GM21367 (cell line): Measurements from ENCODE around the gene CHAT.

Experiments
- ATAC-seq: cut with Tn5 transposase; IDR thresholded peaks from one replicate; pipeline ENCODE4 v1.9.1; 2021; ENCODE audit not compliant: unreplicated experiment

CHAT gene

GRCh38 chr10:49596836-49597235, 17.0 kb upstream of the CHAT start:
- ATAC-seq: no peak

GRCh38 chr10:49597426-49598163, 16.2 kb upstream of the CHAT start:
- no peak for ATAC-seq

- no peak for ATAC-seq
These were observed 15.5 kb upstream of the CHAT start for GRCh38 chr10:49598164-49598856.

DNA sequence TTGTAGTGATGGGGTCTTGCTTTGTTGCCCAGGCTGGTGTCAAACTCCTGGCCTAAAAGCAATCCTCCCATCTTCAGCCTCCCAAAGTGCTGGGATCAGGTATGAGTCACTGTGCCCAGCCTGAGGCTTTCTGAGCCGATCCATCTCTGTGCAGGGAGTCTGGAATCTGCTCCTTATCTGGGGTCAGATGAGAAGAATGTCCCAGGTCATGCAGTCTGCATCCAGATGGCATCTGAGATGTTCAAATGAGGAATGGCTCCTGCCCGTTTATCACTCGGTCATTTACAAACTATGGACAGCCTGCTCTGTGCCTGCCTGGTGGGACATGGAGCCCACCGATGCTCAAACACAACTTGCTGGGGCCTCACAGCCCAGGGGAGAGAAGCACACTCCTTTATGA, 14.9 kb upstream of the CHAT start:
- no peak for ATAC-seq

GRCh38 chr10:49599546-49599945, 14.3 kb upstream of the CHAT start:
- ATAC-seq: no peak

DNA sequence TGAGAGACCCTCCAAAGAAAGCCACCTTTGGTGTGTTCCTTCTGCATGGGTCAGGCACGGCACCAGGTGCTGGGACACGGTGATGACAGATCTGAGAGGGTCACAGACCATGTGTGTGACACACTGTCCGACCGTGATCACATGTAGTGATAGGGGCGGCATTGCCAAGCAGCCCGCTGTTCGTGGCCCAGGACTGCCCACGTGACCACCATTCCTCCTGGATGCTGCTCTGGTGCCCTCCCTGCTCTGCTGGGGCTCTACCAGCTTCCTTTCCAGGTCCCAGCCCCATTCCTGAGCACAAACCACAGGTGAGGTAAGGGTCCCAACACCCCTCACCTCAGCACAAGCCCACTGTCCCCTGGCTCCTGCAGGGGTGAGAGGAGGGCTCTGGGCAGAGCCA, 13.8 kb upstream of the CHAT start:
- no peak for ATAC-seq

- ATAC-seq: no peak
These were observed 12.9 kb upstream of the CHAT start for GRCh38 chr10:49600781-49601400.

GRCh38 chr10:49601857-49602256, 12.0 kb upstream of the CHAT start:
- no peak for ATAC-seq

- no peak for ATAC-seq
These were observed 11.3 kb upstream of the CHAT start for GRCh38 chr10:49602380-49603023.

GRCh38 chr10:49605216-49605938, 8.5 kb upstream of the CHAT start:
- ATAC-seq: no peak

GRCh38 chr10:49605939-49606509, 7.8 kb upstream of the CHAT start:
- ATAC-seq: no peak

DNA sequence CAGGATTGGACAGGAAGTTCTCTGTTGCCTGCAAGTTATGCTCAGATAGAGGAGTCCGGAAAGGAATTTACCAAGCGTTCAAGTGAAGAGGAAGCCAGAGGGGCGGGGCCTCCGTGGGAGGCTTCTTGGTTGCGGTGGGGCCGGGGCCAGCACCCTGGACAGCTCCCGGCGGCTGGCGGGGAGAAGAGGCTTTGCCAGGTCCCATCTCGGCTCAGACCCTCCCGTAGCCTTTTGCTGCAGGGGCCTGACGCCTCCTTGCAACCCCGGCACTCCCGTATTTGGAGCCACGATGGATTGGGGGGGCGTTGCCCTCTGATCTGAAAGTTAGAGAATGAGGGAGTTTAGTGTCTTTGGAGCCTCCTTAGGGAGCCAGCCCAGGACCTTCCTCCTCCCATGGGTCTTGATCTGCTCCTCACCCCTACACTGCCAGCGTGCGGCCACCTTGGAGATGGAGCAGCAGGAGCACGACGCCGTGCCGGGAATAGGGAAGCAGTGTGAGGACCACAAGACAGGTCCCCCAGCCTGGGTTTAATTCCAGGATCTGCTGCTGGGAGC, 6.8 kb upstream of the CHAT start:
- ATAC-seq: peak; percentile 80

- no peak for ATAC-seq
These were observed 5.5 kb upstream of the CHAT start for GRCh38 chr10:49608166-49609005.

GRCh38 chr10:49609006-49609282, 4.9 kb upstream of the CHAT start:
- no peak for ATAC-seq

GRCh38 chr10:49609283-49610113, 4.3 kb upstream of the CHAT start:
- ATAC-seq: no peak

DNA sequence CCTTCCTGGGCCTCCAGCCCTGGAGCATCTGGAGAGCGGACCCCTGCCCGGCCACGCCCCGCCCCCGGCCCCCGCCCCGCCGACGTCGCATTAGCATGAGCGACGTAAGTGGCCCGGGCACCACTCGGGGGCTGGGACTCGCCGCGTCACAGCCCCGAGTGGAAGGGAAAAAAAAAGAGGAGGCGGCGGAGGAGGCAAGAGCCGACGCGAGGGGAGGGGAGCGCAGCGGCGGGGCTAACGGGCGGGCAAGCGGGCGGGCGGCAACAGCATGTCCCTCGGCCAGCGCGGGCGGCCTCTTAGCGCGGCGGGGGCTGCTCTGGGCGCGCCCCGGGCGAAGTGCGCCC, 3.8 kb upstream of the CHAT start, which contains the start of gene SLC18A3:
Gene SLC18A3, plus strand, starts transcription at position 197 of the 344 bp plus-strand sequence. CDS start 431 bp downstream, outside the sequence.
- ATAC-seq: no peak

DNA sequence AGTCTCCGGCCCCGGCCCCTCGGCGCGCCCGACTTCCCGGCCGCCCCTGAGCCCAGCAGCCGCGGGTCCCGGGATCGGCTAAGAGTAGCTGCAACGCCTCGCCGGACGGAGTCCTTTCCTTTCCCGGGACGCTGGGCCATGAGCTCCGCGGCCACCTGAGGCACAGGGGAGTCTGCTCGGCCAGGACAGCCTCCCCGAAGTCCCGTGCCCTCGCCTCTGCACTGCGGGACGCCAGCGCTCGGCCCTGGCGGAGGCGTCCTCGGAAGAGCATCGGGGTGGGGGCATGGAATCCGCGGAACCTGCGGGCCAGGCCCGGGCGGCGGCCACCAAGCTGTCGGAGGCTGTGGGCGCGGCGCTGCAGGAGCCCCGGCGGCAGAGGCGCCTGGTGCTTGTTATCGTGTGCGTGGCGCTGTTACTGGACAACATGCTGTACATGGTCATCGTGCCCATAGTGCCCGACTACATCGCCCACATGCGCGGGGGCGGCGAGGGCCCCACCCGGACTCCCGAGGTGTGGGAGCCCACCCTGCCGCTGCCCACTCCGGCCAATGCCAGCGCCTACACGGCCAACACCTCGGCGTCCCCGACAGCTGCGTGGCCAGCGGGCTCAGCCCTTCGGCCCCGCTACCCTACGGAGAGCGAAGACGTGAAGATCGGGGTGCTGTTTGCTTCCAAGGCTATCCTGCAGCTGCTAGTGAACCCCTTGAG, 3.2 kb upstream of the CHAT start:
- no peak for ATAC-seq

DNA sequence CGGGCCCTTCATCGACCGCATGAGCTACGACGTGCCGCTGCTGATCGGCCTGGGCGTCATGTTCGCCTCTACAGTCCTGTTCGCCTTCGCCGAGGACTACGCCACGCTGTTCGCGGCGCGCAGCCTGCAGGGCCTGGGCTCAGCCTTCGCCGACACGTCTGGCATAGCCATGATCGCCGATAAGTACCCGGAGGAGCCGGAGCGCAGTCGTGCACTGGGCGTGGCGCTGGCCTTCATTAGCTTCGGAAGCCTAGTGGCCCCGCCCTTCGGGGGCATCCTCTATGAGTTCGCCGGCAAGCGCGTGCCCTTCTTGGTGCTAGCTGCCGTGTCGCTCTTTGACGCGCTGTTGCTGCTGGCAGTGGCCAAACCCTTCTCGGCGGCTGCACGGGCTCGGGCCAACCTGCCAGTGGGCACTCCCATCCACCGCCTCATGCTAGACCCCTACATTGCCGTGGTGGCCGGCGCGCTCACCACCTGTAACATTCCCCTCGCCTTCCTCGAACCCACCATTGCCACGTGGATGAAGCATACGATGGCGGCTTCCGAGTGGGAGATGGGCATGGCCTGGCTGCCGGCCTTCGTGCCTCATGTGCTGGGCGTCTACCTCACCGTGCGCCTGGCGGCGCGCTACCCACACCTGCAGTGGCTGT, 2.5 kb upstream of the CHAT start:
- no peak for ATAC-seq
